Breast epithelium (tissue), 4 donors: ENCODE measurements around the gene ACAN. TPM values are rescaled to one million over a fixed set of nuclear protein-coding genes. Genes with fewer than 3 reads are reported as not detected.

Experiments used
- DNase-seq, 2 donors: peaks; one replicate each; pipeline ENCODE4 v3.0.0-alpha.2; 2019; ENCODE audit warnings: low spot score in 2 of 2
- H3K27ac ChIP-seq, 2 donors: fragments of 200-600 bp; sonication (generic) in 1 of 2; one replicate each; pipeline ENCODE4 v1.5.1; 2016 to 2019; ENCODE audit warnings: mild to moderate bottlenecking in 1 of 2
- H3K27me3 ChIP-seq, 2 donors: fragments of 200-600 bp; sonication (generic) in 1 of 2; one replicate each; pipeline versions ENCODE4 v1.5.1 to v1.6.0; 2017 to 2019; ENCODE audit warnings: control low read depth in 1 of 2, mild to moderate bottlenecking in 1 of 2
- H3K36me3 ChIP-seq: fragments of 200-600 bp; one replicate; pipeline ENCODE4 v1.5.1; 2019
- H3K4me1 ChIP-seq, 2 donors: fragments of 200-600 bp; sonication (generic); one replicate each; pipeline ENCODE4 v1.5.1; 2016 to 2019; ENCODE audit warnings: control low read depth in 1 of 2
- H3K4me3 ChIP-seq, 3 donors: fragments of 200-600 bp; sonication (generic); 1 replicate in 2 of 3; 2 replicates in 1 of 3; pipeline ENCODE4 v1.5.1; 2016 to 2019; ENCODE audit warnings: mild to moderate bottlenecking in 3 of 3, moderate library complexity in 2 of 3
- H3K9me3 ChIP-seq, 2 donors: fragments of 200-600 bp; sonication (generic) in 1 of 2; one replicate each; pipeline ENCODE4 v1.5.1; 2016 to 2019; ENCODE audit warnings: control low read depth in 1 of 2
- POLR2A ChIP-seq: fragments of 450-650 bp; IDR thresholded peaks from one replicate; pipeline ENCODE4 v1.6.1; 2016; ENCODE audit warnings: antibody characterized with exemption, mild to moderate bottlenecking, moderate library complexity
- POLR2AphosphoS5 ChIP-seq, 3 donors: sonication (generic); formaldehyde crosslinking; IDR thresholded peaks; one replicate each; pipeline ENCODE4 v1.6.1; 2017; ENCODE audit warnings: antibody characterized with exemption in 3 of 3
- intact Hi-C: fragments of 100-400 bp; cut with DNase I; formaldehyde crosslinking; loops from one replicate; pipeline ENCODE4 v1.15.1; 2023; ENCODE audit warnings: low total_unique reads
- total RNA-seq, 3 donors: library from RNA; depleted of rRNA; stranded (reverse); fragments of >200 nt; gene quantifications; one replicate each; pipeline ENCODE4 v1.1.0, GENCODE V29; 2016
- TF ChIP-seq, protein P1 (sequence below), 3 donors: fragments of 450-650 bp; IDR thresholded peaks; one replicate each; pipeline ENCODE4 v1.5.1; 2016 to 2017; ENCODE audit warnings: antibody characterized with exemption in 3 of 3, mild to moderate bottlenecking in 3 of 3, moderate library complexity in 3 of 3

ACAN gene
- total RNA-seq, 3 donors from 2014 or later, result under 0.01 TPM; not detected in 2

DNA sequence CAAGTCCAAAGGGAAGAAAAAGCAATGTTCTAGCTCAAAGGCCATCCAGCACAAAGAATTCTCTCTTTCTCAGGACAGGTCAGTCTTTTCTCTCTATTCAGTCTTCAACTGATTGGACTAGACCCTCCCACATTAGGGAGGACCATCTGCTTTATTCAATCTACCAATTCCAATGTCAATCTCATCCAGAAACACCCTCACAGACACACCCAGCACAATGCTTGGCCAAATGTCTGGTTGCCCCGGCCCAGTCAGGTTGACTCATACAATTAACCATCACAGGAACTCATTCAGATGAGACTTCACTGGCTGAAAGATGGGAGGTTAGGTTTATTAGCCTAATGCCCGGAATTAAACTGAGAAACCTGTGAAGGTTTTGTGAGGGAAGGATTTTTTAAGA lies 32.4 kb downstream of the ACAN start:
- TF ChIP-seq POLR2AphosphoS5 (IDR thresholded peaks at IDR 0.05) (no peak), POLR2A (no peak)
- TF ChIP-seq, protein P1, sequence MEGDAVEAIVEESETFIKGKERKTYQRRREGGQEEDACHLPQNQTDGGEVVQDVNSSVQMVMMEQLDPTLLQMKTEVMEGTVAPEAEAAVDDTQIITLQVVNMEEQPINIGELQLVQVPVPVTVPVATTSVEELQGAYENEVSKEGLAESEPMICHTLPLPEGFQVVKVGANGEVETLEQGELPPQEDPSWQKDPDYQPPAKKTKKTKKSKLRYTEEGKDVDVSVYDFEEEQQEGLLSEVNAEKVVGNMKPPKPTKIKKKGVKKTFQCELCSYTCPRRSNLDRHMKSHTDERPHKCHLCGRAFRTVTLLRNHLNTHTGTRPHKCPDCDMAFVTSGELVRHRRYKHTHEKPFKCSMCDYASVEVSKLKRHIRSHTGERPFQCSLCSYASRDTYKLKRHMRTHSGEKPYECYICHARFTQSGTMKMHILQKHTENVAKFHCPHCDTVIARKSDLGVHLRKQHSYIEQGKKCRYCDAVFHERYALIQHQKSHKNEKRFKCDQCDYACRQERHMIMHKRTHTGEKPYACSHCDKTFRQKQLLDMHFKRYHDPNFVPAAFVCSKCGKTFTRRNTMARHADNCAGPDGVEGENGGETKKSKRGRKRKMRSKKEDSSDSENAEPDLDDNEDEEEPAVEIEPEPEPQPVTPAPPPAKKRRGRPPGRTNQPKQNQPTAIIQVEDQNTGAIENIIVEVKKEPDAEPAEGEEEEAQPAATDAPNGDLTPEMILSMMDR (IDR thresholded peaks at IDR 0.05), result no peak
- intact Hi-C loops, result no loop called here
- H3K27me3 ChIP-seq, result no peaks in the 10 kb centered on the region
- no peak overlapping the region for H3K27ac ChIP-seq
- no peaks in the 10 kb centered on the region for H3K4me1 ChIP-seq
- no peaks in the 10 kb centered on the region for H3K36me3 ChIP-seq
- H3K4me3 ChIP-seq, result no peak overlapping the region
- DNase-seq, result no peak
- no peaks in the 10 kb centered on the region for H3K9me3 ChIP-seq

- H3K9me3 ChIP-seq, result no peaks in the 10 kb centered on the region
- DNase-seq, result no peak
- no peaks in the 10 kb centered on the region for H3K36me3 ChIP-seq
- TF ChIP-seq, protein P1 (IDR thresholded peaks at IDR 0.05), result no peak
- TF ChIP-seq POLR2AphosphoS5 (IDR thresholded peaks at IDR 0.05), result no peak
- TF ChIP-seq POLR2A, result no peak
- H3K4me1 ChIP-seq, result no peaks in the 10 kb centered on the region
- intact Hi-C loops, result no loop called here
- no peaks in the 10 kb centered on the region for H3K27me3 ChIP-seq
- no peak overlapping the region for H3K27ac ChIP-seq
- H3K4me3 ChIP-seq, result no peak overlapping the region
Measured at GRCh38 chr15:88838667-88839066, 35.4 kb downstream of the ACAN start.

DNA sequence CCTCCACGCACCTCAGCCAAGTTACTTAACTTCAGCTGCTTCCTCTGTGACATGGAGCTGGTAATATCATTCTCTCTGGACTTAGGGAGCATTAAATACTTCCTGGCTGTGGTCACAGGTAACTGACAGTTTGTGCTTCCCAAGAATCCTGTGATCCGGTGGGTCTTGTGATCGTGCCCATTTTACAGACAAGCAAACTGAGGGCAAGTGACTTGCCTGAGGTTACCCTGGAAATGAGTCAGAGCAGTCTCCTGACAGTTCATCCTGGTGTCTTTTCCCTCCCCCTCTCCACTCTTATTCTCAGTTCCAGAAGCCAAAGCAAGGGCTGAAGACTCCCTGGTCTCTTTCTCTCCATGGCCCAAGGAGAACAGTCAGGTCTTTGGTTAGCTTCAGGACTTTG lies 35.9 kb downstream of the ACAN start:
- Histone ChIP-seq H3K4me1 (no peaks in the 10 kb centered on the region), H3K4me3 (no peak overlapping the region), H3K27me3 (no peaks in the 10 kb centered on the region), H3K9me3 (no peaks in the 10 kb centered on the region), H3K36me3 (no peaks in the 10 kb centered on the region), H3K27ac (no peak overlapping the region)
- no peak for DNase-seq
- intact Hi-C loops, result no loop called here
- TF ChIP-seq, protein P1 (IDR thresholded peaks at IDR 0.05), result no peak

GRCh38 chr15:88839961-88840360 lies 36.7 kb downstream of the ACAN start:
- TF ChIP-seq POLR2A, result no peak
- TF ChIP-seq POLR2AphosphoS5 (IDR thresholded peaks at IDR 0.05), result no peak
- TF ChIP-seq, protein P1 (IDR thresholded peaks at IDR 0.05), result no peak

GRCh38 chr15:88841236-88841635 lies 38.0 kb downstream of the ACAN start:
- Histone ChIP-seq H3K36me3 (no peaks in the 10 kb centered on the region), H3K27ac (no peak overlapping the region), H3K4me1 (no peaks in the 10 kb centered on the region), H3K4me3 (no peak overlapping the region), H3K27me3 (no peaks in the 10 kb centered on the region), H3K9me3 (no peaks in the 10 kb centered on the region)
- intact Hi-C loops, result no loop called here
- no peak for TF ChIP-seq POLR2A
- TF ChIP-seq POLR2AphosphoS5 (IDR thresholded peaks at IDR 0.05), result no peak
- TF ChIP-seq, protein P1 (IDR thresholded peaks at IDR 0.05), result no peak
- DNase-seq, result no peak

More at GRCh38 chr15:88839961-88840360, 36.7 kb downstream of the ACAN start:
- Histone ChIP-seq H3K27ac (no peak overlapping the region), H3K9me3 (no peaks in the 10 kb centered on the region), H3K4me1 (no peaks in the 10 kb centered on the region), H3K36me3 (no peaks in the 10 kb centered on the region), H3K27me3 (no peaks in the 10 kb centered on the region), H3K4me3 (no peak overlapping the region)
- no peak for DNase-seq
- intact Hi-C loops, result no loop called here
